Loucy (cell line): ENCODE data around the gene ASPRV1.

ENCODE experiments used
- CTCF ChIP-seq: fragments of 200-600 bp; sonication (generic); conservative IDR thresholded peaks from 2 replicates; pipeline ENCODE4 v1.5.1; 2014; ENCODE audit warnings: mild to moderate bottlenecking, antibody characterized with exemption, low read length
- EZH2phosphoT487 ChIP-seq: fragments of 200-600 bp; IDR thresholded peaks from 2 replicates; pipeline ENCODE4 v1.6.1; 2018; ENCODE audit warnings: antibody characterized with exemption, mild to moderate bottlenecking, moderate library complexity, borderline replicate concordance

GRCh38 chr2:69944756-69945155, 16.7 kb downstream of the ASPRV1 start:
- TF ChIP-seq CTCF (no peak), EZH2phosphoT487 (no peak)
